GM19238 (cell line): ENCODE data around the gene DSCAML1.
"Not testable (repeated sequence)": the region's sequence is repeated elsewhere in the genome, so short reads cannot be mapped to it uniquely, and the experiment has no call there.

Experiments used
- DNase-seq: peaks from one replicate; pipeline ENCODE4 v3.0.0; 2011; ENCODE audit warnings: low spot score; ENCODE audit not compliant: insufficient read length

The DSCAML1 gene

GRCh38 chr11:117412653-117413275, 384.3 kb downstream of the DSCAML1 start:
- DNase-seq, result no peak

GRCh38 chr11:117412176-117412575, 384.8 kb downstream of the DSCAML1 start:
- DNase-seq, result no peak

GRCh38 chr11:117411736-117412135, 385.3 kb downstream of the DSCAML1 start:
- DNase-seq, result no peak

- DNase-seq, result no peak
Observed at GRCh38 chr11:117410861-117411710, 385.9 kb downstream of the DSCAML1 start.

GRCh38 chr11:117410238-117410637, 386.8 kb downstream of the DSCAML1 start:
- no peak for DNase-seq

GRCh38 chr11:117409511-117409910, 387.5 kb downstream of the DSCAML1 start:
- DNase-seq, result no peak

- no peak for DNase-seq
Observed at GRCh38 chr11:117408356-117408755, 388.7 kb downstream of the DSCAML1 start.

- no peak for DNase-seq
Observed at GRCh38 chr11:117407016-117407415, 390.0 kb downstream of the DSCAML1 start.

- DNase-seq, result not testable (repeated sequence)
Observed at GRCh38 chr11:117405898-117406297, 391.1 kb downstream of the DSCAML1 start.

- DNase-seq, result not testable (repeated sequence)
Observed at GRCh38 chr11:117399100-117399840, 397.7 kb downstream of the DSCAML1 start.

- not testable (repeated sequence) for DNase-seq
Observed at GRCh38 chr11:117398618-117399017, 398.4 kb downstream of the DSCAML1 start.

GRCh38 chr11:117396970-117397369, 400.0 kb downstream of the DSCAML1 start:
- no peak for DNase-seq

- no peak for DNase-seq
Observed at GRCh38 chr11:117395476-117395875, 401.5 kb downstream of the DSCAML1 start.

GRCh38 chr11:117394221-117394925, 402.6 kb downstream of the DSCAML1 start:
- DNase-seq, result no peak

GRCh38 chr11:117392979-117393378, 404.0 kb downstream of the DSCAML1 start:
- no peak for DNase-seq

GRCh38 chr11:117392001-117392690, 404.9 kb downstream of the DSCAML1 start:
- DNase-seq, result no peak

- DNase-seq, result no peak
Observed at GRCh38 chr11:117391181-117391580, 405.8 kb downstream of the DSCAML1 start.

- no peak for DNase-seq
Observed at GRCh38 chr11:117390743-117391142, 406.3 kb downstream of the DSCAML1 start.

- DNase-seq, result no peak
Observed at GRCh38 chr11:117387992-117388755, 408.8 kb downstream of the DSCAML1 start.

- DNase-seq, result no peak
Observed at GRCh38 chr11:117385906-117386305, 411.1 kb downstream of the DSCAML1 start.
